ENCODE data around the gene SDK1.

The SDK1 gene

DNA sequence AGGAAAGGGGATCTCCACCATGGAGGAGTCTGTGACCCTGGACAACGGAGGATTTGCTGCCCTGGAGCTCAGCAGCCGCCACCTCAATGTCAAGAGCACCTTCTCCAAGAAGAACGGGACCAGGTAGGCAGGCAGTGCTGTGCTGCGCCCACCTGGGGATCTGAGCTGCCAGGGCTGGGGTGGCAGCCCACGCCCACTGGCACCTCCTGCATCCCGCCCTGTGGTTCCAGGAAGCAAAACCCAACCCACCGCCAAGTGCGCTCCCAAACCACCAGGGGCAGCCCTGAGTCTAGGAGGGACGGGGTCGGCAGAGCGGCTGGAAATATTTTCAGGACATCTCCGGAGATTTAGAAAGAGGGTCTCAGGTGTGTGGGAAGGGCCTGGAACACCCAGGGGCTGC is 940.7 kb downstream of the SDK1 start:
- TF ChIP-seq ELF4 (IDR thresholded peaks at IDR 0.05) = no peak
- TF ChIP-seq L3MBTL2 (conservative IDR thresholded peaks at IDR 0.05) = no peak
- TF ChIP-seq FOXA1 (IDR thresholded peaks at IDR 0.05) = no peak
- TF ChIP-seq SUZ12 (IDR thresholded peaks at IDR 0.05) = no peak
- TF ChIP-seq, protein P1, sequence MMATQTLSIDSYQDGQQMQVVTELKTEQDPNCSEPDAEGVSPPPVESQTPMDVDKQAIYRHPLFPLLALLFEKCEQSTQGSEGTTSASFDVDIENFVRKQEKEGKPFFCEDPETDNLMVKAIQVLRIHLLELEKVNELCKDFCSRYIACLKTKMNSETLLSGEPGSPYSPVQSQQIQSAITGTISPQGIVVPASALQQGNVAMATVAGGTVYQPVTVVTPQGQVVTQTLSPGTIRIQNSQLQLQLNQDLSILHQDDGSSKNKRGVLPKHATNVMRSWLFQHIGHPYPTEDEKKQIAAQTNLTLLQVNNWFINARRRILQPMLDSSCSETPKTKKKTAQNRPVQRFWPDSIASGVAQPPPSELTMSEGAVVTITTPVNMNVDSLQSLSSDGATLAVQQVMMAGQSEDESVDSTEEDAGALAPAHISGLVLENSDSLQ (IDR thresholded peaks at IDR 0.05) = no peak
- no peak for TF ChIP-seq FOXM1 (IDR thresholded peaks at IDR 0.05; ENCODE audit: borderline replicate concordance)
- TF ChIP-seq HDGF (IDR thresholded peaks at IDR 0.05; ENCODE audit: borderline replicate concordance) = no peak
- no peak for TF ChIP-seq ARNT (IDR thresholded peaks at IDR 0.05)
- TF ChIP-seq FOXK2 (IDR thresholded peaks at IDR 0.05) = no peak
- TF ChIP-seq ZNF384 (IDR thresholded peaks at IDR 0.05) = no peak
- TF ChIP-seq TARDBP (IDR thresholded peaks at IDR 0.05) = no peak
- POLR2A ChIA-PET = no interaction called here
- DNase-seq (ENCODE audit: extremely low spot score) = no peak
- CTCF ChIA-PET = interaction anchor here (0.6 kb wide), 1 partner anchor 53 kb away, joined by 3 read pairs; no protein-coding TSS in a partner anchor

DNA sequence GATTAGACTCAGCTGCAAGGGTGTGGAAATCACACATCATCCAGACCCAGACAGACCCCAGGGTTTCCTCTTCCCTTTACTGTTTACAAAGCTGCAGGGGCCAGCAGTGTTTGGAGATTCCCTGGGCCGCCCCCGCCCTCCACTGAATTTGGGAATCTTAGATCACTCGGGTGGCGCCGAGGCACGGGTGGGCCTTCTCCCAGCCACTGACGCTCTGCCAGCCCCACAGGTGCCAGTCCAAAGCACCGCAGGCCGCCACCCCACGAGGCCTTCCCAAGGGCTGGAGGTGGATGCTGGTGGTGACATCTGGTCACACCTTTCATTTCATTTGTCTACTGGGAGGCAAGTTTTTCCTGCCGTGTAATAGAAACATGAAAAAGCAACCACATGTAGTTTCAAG is 941.7 kb downstream of the SDK1 start:
- no peak for DNase-seq (ENCODE audit: extremely low spot score)
- ChIA-PET CTCF (no interaction called here), POLR2A (no interaction called here)
- no peak for TF ChIP-seq L3MBTL2 (conservative IDR thresholded peaks at IDR 0.05)
- TF ChIP-seq FOXM1 (IDR thresholded peaks at IDR 0.05; ENCODE audit: borderline replicate concordance) = no peak
- TF ChIP-seq CTBP1 (IDR thresholded peaks at IDR 0.05; ENCODE audit: borderline replicate concordance) = no peak
- TF ChIP-seq BHLHE40 (IDR thresholded peaks at IDR 0.05; ENCODE audit: borderline replicate concordance) = no peak
- no peak for TF ChIP-seq ZNF384 (IDR thresholded peaks at IDR 0.05)
- TF ChIP-seq SUZ12 (IDR thresholded peaks at IDR 0.05) = no peak
- TF ChIP-seq NFRKB (IDR thresholded peaks at IDR 0.05) = no peak
- TF ChIP-seq, protein P1 (IDR thresholded peaks at IDR 0.05) = no peak
- no peak for TF ChIP-seq LEF1 (IDR thresholded peaks at IDR 0.05; ENCODE audit: borderline replicate concordance)
- no peak for TF ChIP-seq TARDBP (IDR thresholded peaks at IDR 0.05)
- no peak for TF ChIP-seq FOXK2 (IDR thresholded peaks at IDR 0.05)
- no peak for TF ChIP-seq HDGF (IDR thresholded peaks at IDR 0.05; ENCODE audit: borderline replicate concordance)
- TF ChIP-seq FOXA1 (IDR thresholded peaks at IDR 0.05) = no peak
- no peak for TF ChIP-seq ELF4 (IDR thresholded peaks at IDR 0.05)
- no peak for TF ChIP-seq SP1 (IDR thresholded peaks at IDR 0.05)
- TF ChIP-seq ARNT (IDR thresholded peaks at IDR 0.05) = no peak

DNA sequence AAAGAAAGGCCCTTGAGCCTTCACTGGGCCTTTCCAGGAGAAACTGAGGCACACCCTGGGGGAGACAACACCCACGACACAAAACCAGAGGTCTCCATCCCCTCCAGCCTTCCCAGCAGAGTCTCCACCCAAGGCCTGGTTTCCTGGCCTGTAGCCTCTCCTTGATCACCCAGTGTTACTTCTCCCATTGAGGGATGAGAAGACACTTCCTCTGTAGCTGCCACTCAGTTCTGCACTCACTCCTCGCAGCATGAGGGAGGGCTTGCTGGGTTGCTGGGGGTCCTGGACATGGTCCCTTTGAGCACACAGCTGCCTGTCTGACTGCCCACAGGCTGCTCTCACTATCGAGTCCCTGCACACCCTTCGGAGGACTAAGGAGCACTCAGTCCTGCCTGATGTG is 943.0 kb downstream of the SDK1 start:
- TF ChIP-seq HDGF (IDR thresholded peaks at IDR 0.05; ENCODE audit: borderline replicate concordance) = no peak
- TF ChIP-seq, protein P1 (IDR thresholded peaks at IDR 0.05) = no peak
- TF ChIP-seq SP1 (IDR thresholded peaks at IDR 0.05) = no peak
- no peak for TF ChIP-seq ARNT (IDR thresholded peaks at IDR 0.05)
- TF ChIP-seq FOXM1 (IDR thresholded peaks at IDR 0.05; ENCODE audit: borderline replicate concordance) = no peak
- no peak for TF ChIP-seq L3MBTL2 (conservative IDR thresholded peaks at IDR 0.05)
- CTCF ChIA-PET = no interaction called here
- no peak for DNase-seq (ENCODE audit: extremely low spot score)
- POLR2A ChIA-PET = no interaction called here

DNA sequence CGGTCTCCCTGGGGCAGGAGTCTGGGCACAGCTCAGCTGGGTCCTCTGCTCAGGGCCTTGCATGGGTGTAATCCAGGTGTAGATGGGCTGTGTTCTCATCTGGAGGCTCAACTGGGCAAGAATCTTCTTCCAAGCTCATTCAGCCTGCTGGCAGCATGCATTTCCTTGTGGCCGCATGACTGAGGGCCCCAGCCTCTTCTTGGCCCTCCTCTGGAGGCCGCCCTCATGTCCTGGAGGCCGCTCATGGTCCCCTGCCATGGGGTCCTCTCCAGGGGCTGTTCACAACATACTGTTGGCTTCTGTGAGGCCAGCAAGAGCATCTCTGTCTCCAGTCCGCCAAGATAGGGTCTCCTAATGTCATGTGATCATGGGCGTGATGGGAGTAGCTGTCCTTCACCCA is 943.6 kb downstream of the SDK1 start:
- DNase-seq (ENCODE audit: extremely low spot score) = no peak
- CTCF ChIA-PET = no interaction called here
- POLR2A ChIA-PET = no interaction called here
- TF ChIP-seq LEF1 (IDR thresholded peaks at IDR 0.05; ENCODE audit: borderline replicate concordance) = no peak
- no peak for TF ChIP-seq NFRKB (IDR thresholded peaks at IDR 0.05)
- TF ChIP-seq BHLHE40 (IDR thresholded peaks at IDR 0.05; ENCODE audit: borderline replicate concordance) = no peak
- no peak for TF ChIP-seq L3MBTL2 (conservative IDR thresholded peaks at IDR 0.05)
- TF ChIP-seq HDGF (IDR thresholded peaks at IDR 0.05; ENCODE audit: borderline replicate concordance) = no peak
- TF ChIP-seq CTBP1 (IDR thresholded peaks at IDR 0.05; ENCODE audit: borderline replicate concordance) = no peak
- TF ChIP-seq FOXM1 (IDR thresholded peaks at IDR 0.05; ENCODE audit: borderline replicate concordance) = no peak
- no peak for TF ChIP-seq SUZ12 (IDR thresholded peaks at IDR 0.05)
- no peak for TF ChIP-seq ZNF384 (IDR thresholded peaks at IDR 0.05)
- TF ChIP-seq ELF4 (IDR thresholded peaks at IDR 0.05) = no peak
- no peak for TF ChIP-seq FOXK2 (IDR thresholded peaks at IDR 0.05)
- no peak for TF ChIP-seq TARDBP (IDR thresholded peaks at IDR 0.05)
- no peak for TF ChIP-seq FOXA1 (IDR thresholded peaks at IDR 0.05)
- TF ChIP-seq, protein P1 (IDR thresholded peaks at IDR 0.05) = no peak
- no peak for TF ChIP-seq SP1 (IDR thresholded peaks at IDR 0.05)
- no peak for TF ChIP-seq ARNT (IDR thresholded peaks at IDR 0.05)

DNA sequence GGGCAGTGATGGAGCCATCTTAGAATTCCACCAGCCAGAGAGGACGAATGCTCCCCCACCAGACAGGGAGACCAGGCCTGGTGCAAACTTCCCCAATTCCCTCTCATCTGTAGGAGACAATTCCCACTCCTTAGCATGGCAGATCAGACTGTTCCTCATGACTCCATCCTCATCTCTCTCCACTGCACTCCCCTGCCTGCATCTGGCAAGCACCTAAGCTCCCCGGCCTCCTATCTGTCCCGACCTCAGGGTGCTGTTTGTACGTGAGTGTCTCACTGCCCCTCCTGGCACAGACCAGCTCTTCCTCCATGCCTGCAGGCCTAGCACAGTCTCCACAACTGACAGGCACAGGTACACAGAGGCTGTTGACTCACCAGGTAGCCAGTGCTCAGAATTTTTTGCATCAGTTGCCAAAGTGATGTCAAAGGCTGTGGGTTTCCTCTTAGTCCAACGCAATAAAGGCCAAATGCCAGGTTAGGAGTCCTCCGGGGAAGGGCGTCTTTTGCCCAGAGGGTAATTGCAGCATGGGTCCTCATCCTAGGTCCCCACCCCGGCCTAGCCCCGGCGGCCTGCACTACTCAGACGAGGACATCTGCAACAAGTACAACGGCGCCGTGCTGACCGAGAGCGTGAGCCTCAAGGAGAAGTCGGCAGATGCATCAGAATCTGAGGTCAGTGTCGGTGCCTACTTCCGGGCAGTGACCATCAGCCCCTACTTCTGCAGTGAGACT is 944.2 kb downstream of the SDK1 start:
- DNase-seq (ENCODE audit: extremely low spot score) = no peak
- ChIA-PET POLR2A (no interaction called here), CTCF (no interaction called here)
- TF ChIP-seq L3MBTL2 (conservative IDR thresholded peaks at IDR 0.05) (no peak), ARNT (IDR thresholded peaks at IDR 0.05) (no peak), BHLHE40 (IDR thresholded peaks at IDR 0.05; ENCODE audit: borderline replicate concordance) (no peak), NFRKB (IDR thresholded peaks at IDR 0.05) (no peak), LEF1 (IDR thresholded peaks at IDR 0.05; ENCODE audit: borderline replicate concordance) (no peak), ZNF384 (IDR thresholded peaks at IDR 0.05) (no peak), TARDBP (IDR thresholded peaks at IDR 0.05) (no peak), CTBP1 (IDR thresholded peaks at IDR 0.05; ENCODE audit: borderline replicate concordance) (no peak), SUZ12 (IDR thresholded peaks at IDR 0.05) (no peak), FOXK2 (IDR thresholded peaks at IDR 0.05) (no peak), SP1 (IDR thresholded peaks at IDR 0.05) (no peak), HDGF (IDR thresholded peaks at IDR 0.05; ENCODE audit: borderline replicate concordance) (no peak), ELF4 (IDR thresholded peaks at IDR 0.05) (no peak), FOXA1 (IDR thresholded peaks at IDR 0.05) (no peak), FOXM1 (IDR thresholded peaks at IDR 0.05; ENCODE audit: borderline replicate concordance) (no peak)
- TF ChIP-seq, protein P1 (IDR thresholded peaks at IDR 0.05) = no peak
